ENCODE data around the gene KLHL13.

DNA sequence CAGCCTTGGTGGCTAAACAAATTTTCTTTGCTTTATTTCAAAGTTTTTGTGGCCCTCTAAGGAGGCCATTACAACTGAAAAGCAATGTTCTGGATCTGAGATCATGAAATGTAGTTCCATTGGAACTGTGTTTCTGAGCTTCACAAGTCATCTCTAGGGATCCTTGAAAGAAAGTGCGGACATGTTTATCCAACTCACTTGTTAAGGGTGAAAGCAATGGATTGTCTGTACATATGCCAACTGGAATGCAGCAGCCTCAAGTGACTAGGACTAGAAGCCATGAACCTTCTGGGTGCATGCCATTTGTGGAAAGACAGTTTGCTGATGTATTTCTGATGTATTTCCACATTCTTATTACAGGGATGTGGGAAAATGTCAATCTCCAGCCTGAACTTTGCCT is 36.7 kb upstream of the KLHL13 start:
- TF ChIP-seq CTCF (IDR thresholded peaks at IDR 0.05) (no peak), POLR2AphosphoS5 (IDR thresholded peaks at IDR 0.05; ENCODE audit: low read depth, low read length) (no peak)
